ENCODE results near the gene SPRR1B.
"Not testable (repeated sequence)": the region's sequence is repeated elsewhere in the genome, so short reads cannot be mapped to it uniquely, and the experiment has no call there.

The SPRR1B gene, protein sequence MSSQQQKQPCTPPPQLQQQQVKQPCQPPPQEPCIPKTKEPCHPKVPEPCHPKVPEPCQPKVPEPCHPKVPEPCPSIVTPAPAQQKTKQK

DNA sequence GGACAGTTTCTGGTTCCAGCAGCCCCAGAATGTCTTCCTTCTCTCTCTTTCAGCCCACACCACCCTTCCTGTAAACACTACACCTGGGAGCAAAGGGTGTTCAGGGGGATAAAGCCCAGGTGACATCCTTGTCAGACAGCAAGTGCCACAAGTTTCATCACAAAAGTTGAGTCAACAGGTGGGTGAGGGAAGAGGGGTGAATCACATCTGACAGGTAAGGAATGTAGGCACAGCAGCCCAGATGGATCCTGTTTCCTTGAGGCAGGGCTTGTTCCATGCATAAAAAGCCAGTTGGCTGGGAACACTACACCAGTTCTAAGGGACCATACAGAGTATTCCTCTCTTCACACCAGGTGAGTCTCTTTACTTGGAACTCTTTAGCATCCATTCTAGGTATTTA, at the start of gene SPRR1B:
SPRR1B (plus strand) TSS at position 309 of the 400 bp plus-strand sequence. CDS start 1,143 bp downstream, outside the sequence.
- no peak for DNase-seq (ENCODE audit: low spot score)

DNA sequence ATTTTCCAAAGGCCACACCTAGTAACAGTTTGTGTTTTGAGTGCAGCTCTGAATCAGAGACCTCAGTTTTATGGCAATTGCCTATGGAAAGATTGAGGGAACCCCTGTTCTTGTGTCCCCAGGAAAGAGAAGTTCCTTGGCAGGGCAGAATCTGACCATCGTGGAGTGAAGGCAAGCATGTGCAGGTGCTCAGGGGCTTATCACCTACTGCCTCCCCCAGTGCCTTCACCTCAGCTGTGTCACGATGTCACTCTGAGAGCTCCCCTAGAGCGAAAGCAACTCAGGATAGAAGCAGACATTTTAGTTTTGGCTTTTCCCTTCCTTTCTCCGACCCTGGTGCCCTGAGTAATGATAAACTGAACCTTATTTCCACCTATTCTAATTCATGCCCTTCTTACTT, 48.9 kb upstream of the SPRR1B start:
- DNase-seq (ENCODE audit: low spot score) = no peak

GRCh38 chr1:152983234-152983633, 47.8 kb upstream of the SPRR1B start:
- no peak for DNase-seq (ENCODE audit: low spot score)

- no peak for DNase-seq (ENCODE audit: low spot score)
These were observed 47.3 kb upstream of the SPRR1B start, which contains the start of gene SPRR1A for GRCh38 chr1:152983743-152984142. TSS of gene SPRR1A (plus strand) at chr1:152984081. CDS start at chr1:152985231, 1,150 bp downstream.

- DNase-seq (ENCODE audit: low spot score) = no peak
These were observed 44.4 kb upstream of the SPRR1B start for GRCh38 chr1:152986578-152986977.

GRCh38 chr1:152993186-152993585, 37.8 kb upstream of the SPRR1B start:
- no peak for DNase-seq (ENCODE audit: low spot score)

DNA sequence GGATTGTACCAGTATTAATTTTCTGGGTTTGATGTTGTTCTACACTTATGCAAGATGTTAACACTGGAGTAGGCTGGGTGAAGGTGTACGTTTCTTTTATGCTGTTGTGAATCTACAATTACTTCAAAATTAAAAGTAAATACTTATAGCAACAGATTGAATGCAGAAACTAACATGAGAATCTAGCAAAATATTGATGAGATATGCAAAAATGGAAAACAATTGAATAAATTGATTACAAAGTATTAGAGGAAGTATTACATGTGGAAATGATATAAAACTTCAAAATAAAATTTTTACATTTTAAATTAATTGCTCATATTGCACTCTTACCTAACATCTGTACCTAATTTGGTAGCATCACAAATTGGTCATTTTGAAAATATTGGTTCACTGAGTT, 35.2 kb upstream of the SPRR1B start:
- no peak for DNase-seq (ENCODE audit: low spot score)

- DNase-seq (ENCODE audit: low spot score) = no peak
These were observed 34.2 kb upstream of the SPRR1B start for GRCh38 chr1:152996633-152997400.

DNA sequence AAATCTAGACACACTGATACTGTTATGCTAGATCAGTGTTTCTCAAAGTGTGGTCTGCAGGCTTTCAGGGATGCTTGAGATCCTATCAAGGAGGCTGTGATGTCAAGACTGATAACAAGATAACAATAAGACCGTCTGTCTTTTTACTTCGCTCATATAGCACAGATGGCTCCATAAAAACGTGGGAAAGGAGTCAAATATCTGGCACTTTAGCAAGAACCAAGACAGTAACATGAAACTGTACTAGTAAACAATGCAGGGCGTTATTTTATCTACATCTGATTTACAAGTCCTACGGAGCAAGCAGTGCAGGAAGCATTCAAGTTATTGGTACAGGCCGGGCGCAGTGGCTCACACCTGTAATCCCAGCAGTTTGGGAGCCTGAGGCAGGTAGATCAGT, 33.1 kb upstream of the SPRR1B start:
- no peak for DNase-seq (ENCODE audit: low spot score)

DNA sequence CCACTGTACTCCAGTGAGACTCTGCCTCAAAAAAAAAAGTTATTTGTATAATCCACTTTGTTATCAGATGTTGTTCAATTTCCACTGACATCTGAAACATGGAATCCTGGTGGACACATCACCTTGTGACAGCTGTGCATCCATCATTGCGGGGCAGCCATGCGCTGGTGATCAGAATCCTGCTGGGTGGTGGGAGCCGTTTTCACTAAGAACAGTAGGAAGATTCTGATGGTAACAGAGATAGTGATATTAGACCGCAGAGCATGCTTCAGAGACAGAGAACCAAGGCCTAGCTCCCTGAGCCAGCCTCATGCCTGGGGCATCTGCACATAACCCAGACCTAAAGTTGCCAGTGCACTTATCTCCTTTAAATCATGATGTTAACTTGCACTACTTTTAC, 32.5 kb upstream of the SPRR1B start:
- no peak for DNase-seq (ENCODE audit: low spot score)

DNA sequence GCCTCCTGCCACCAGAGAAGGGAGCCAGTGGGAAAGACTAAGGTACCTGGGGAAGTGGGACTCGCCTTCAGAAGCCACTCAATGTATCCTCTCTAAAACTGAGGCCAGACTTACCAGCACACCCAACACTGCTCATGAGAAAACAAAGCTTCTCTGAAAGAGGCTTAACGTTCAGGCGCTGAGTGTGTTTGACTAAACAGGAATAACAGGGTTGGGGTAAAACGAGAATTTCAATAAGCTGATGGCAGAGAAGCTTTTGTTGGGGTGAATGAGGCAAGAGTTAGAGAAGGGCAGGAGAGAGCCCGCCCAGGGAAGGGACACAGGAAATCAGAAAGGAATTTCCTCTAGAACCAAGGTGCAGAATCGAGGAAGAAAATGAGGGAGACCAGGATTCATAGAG, 31.2 kb upstream of the SPRR1B start:
- DNase-seq (ENCODE audit: low spot score) = no peak

DNA sequence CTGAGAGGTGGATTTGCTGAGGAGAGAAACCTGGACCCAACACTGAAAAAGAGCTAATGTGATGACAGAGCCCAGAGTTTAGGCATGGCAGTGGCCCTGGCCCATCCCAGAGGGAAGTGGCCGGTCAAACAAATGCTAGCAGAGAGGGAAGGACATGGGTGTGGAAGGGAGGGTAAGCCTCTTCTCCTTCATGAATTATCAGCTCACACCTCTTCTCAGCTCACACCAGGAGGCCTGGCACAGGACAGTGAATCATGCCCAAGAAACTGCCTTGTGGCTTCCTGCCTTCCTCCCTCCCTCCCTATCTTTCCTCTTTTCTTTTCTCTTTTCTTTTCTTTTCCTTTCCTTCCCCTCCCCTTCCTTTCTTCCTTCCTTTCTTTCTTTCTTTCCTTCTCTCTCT, 30.7 kb upstream of the SPRR1B start:
- no peak for DNase-seq (ENCODE audit: low spot score)

DNA sequence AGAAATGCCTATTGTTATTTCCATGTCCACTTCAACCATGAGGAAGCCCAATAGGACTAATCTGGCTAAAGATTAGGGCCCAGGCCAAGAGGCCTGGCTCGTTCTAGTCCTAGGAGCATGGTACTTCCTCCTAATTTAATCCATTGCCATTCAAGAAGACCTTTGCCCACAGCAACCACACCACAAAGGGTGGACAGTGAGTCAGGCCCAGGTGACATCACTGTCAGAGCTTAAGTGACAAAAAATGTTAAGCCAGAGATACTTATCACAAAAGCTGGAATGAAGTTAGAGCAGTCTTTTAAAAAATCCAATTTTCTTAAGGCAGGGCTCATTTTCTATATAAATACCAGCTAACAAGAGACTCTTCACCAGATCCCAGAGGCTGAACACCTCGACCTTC, 29.6 kb upstream of the SPRR1B start, which contains the start of gene SPRR3:
SPRR3 (plus strand) TSS at position 368 of the 400 bp plus-strand sequence. CDS start 1,272 bp downstream, outside the sequence.
- DNase-seq (ENCODE audit: low spot score) = no peak

GRCh38 chr1:153011235-153011758, 19.7 kb upstream of the SPRR1B start:
- DNase-seq (ENCODE audit: low spot score) = not testable (repeated sequence)

DNA sequence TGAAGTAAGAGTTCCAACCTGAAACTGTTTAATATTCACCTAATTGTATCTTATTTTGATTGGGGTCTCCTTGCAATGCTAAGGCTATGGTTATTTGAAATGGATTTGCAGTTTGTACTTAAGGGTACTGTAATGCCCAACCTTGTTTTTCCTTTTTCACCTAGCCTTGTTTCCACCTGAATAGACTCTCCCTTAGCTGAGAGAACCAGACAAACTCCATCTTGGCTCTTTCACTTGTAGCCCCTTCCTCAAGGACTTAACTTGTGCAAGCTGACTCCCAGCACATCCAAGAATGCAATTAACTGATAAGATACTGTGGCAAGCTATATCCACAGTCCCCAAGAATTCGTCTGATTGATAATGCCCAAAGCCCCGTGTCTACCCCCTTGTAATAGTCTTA, 9.2 kb upstream of the SPRR1B start:
- not testable (repeated sequence) for DNase-seq (ENCODE audit: low spot score)

- not testable (repeated sequence) for DNase-seq (ENCODE audit: low spot score)
These were observed 8.7 kb upstream of the SPRR1B start for GRCh38 chr1:153022340-153022739.

DNA sequence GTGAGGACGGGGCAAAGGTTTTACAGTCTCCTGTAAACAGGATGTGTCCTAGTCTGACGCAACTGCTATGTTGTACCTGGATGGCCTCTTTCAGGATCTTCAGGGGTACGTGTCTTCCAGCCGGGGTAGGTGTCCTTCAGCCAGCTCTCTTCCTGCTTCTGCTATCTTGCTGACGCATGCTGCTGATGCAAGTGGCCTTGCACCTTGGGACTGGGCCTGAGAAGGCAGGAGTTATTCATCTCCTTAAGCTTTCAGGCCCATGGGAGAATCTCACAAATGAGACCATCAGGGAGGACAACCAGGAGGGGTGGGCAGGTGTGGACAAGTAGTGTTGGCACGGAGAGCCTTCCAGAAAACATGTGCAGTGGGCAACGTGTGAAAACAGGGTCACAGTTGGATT, 7.9 kb upstream of the SPRR1B start:
- no peak for DNase-seq (ENCODE audit: low spot score)

DNA sequence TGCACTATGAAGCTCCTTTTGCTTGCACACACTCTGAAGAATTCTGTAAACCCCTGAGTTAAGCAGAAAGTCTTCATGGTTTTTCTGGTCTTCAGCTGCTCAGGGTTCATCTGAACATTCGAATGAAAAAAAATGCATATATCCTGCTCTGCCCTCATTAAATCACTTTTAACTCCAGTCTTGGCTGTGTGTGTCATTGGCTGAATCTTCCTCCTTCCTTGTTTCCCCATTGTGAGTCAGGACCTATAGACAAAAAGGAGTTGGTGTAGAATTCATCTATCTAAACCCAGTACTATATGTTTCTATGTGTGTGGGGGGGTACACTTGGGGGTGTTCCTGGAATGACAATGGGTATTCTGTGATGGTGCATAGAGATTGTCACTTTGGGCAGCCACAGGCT, 6.6 kb upstream of the SPRR1B start:
- no peak for DNase-seq (ENCODE audit: low spot score)

DNA sequence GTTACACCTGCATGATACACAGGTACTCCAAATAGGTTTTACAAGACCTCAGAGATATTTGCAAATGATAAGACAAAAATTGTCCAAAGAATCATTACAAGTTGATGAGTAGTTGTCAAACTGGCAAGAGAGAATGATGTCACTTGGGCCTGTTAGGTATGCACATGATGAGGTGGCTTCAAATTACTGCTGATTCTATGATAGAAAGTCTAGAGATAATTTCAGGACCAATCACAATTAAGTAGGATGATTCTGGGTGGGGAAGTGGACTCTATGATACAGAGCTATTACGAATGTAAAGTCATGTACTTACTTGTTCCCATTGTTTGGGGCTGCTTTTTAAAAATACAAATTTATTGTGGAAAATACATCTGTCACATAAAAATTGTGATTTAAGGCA, 5.2 kb upstream of the SPRR1B start:
- no peak for DNase-seq (ENCODE audit: low spot score)

DNA sequence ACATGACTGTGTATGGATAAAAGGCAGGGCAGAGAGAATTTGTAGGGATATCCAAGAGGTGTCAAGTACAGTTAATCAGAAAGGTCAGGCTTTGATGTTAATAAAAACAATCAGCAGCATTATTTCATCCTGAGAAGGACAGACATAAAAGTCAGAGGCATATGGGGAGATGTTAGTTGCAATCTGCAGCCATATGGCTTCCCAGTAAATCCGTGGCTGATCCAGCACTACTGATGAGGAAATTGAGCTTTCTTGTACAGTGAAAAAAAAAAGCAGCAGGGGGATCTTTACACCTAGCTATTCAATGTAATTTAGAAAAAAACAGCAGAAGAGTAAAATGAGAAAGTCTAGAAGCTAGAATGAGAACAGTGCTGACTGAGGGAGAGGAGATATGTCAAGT, 2.2 kb upstream of the SPRR1B start:
- DNase-seq (ENCODE audit: low spot score) = no peak

DNA sequence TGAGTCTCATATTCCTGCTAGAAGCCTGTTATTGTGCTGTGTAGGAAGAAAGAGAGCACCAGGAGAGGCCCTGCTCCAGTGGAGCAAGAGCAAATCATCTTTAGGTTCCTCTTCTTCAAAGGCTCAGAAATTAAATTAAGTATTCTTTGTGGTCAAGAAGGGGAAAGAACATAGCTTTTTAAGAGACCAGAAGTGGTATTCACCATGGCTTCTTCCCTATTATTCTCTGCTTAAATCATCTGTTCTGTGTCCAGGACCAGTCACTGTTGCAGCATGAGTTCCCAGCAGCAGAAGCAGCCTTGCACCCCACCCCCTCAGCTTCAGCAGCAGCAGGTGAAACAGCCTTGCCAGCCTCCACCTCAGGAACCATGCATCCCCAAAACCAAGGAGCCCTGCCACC, 1.1 kb downstream of the SPRR1B start:
- no peak for DNase-seq (ENCODE audit: low spot score)

DNA sequence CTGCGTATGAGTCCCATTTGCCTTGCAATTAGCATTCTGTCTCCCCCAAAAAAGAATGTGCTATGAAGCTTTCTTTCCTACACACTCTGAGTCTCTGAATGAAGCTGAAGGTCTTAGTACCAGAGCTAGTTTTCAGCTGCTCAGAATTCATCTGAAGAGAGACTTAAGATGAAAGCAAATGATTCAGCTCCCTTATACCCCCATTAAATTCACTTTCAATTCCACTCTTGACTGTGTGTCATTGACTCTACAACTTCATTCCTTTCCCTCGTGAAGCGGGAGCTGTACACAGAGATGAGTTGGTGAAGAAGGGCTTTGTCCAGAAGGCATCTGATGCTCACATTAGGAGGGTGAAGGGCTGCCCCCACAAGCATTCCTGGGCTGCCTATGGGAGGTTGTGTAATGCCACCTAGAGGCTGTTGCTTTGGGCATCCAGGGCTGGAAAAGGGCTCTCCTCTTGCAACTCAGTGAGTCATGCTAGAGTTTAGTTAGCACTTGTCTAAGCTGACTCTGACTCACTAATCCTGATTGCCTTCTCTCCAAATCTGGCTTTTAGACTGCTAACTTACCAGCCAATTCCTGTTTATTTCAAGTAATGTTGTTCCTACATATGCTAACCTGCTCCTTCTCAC, 1.8 kb downstream of the SPRR1B start:
- peak; percentile 24 for DNase-seq (ENCODE audit: low spot score)

DNA sequence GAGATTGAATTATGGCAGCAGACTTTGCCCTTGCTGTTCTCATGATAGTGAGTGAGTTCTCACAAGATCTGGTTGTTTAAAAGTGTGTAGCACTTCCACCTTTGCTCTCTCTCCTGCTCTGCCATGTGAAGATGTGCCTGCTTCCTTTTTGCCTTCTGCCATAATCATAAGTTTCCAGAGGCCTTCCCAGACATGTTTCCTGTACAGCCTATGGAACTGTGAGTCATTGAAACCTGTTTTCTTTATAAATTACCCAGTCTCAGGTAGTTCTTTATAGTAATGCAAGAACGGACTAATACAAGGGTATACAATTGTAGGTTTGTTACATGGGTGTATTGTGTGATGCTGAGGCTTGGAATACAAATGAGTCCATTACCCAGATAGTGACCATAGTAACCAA, 4.2 kb downstream of the SPRR1B start:
- no peak for DNase-seq (ENCODE audit: low spot score)
